BLaER1 treated with 17β-estradiol and CSF1 and Interleukin-3, amounts not matched to agents 10 nM and 100 nM (cell line): ENCODE measurements around the gene ZBTB44.

Experiments used
- H3K27ac ChIP-seq, 11 experiments: shearing (Covaris generic); formaldehyde crosslinking; 2 replicates each; pipeline ENCODE4 v1.8.1; 2022
- H3K27me3 ChIP-seq, 11 experiments: shearing (Covaris generic); formaldehyde crosslinking; 2 replicates each; pipeline ENCODE4 v1.8.1; 2022
- H3K36me3 ChIP-seq, 11 experiments: shearing (Covaris generic); formaldehyde crosslinking; 2 replicates each; pipeline ENCODE4 v1.8.1; 2022
- H3K4me1 ChIP-seq, 10 experiments: shearing (Covaris generic); formaldehyde crosslinking; 2 replicates each; pipeline ENCODE4 v1.8.1; 2022
- H3K4me2 ChIP-seq, 11 experiments: shearing (Covaris generic); formaldehyde crosslinking; 2 replicates each; pipeline ENCODE4 v1.8.1; 2022
- H3K4me3 ChIP-seq, 10 experiments: shearing (Covaris generic); formaldehyde crosslinking; 2 replicates each; pipeline ENCODE4 v1.8.1; 2022
- H3K9ac ChIP-seq, 11 experiments: shearing (Covaris generic); formaldehyde crosslinking; 2 replicates each; pipeline ENCODE4 v1.8.1; 2022
- H3K9me3 ChIP-seq, 11 experiments: shearing (Covaris generic); formaldehyde crosslinking; replicated peaks in 1 of 11; 2 replicates each; pipeline ENCODE4 v1.8.1; 2022
- H4K20me1 ChIP-seq, 11 experiments: shearing (Covaris generic); formaldehyde crosslinking; 2 replicates each; pipeline ENCODE4 v1.8.1; 2022
- Cebpa-rat ChIP-seq, 11 experiments: shearing (Covaris generic); IDR thresholded peaks; 2 replicates each; pipeline ENCODE4 v1.8.1; 2022

ZBTB44 gene

GRCh38 chr11:130192845-130193267, 121.9 kb downstream of the ZBTB44 start:
- no peaks in the 10 kb centered on the region for H3K27me3 ChIP-seq
- H3K4me1 ChIP-seq: peaks cover 0 to 12% (median 9%) of the 10 kb centered on the region in 10 experiments; a peak in 10 of 20 replicates
- no peaks in the 10 kb centered on the region for H3K36me3 ChIP-seq

GRCh38 chr11:130191896-130192295, 122.8 kb downstream of the ZBTB44 start:
- no peak for TF ChIP-seq Cebpa-rat (IDR thresholded peaks at IDR 0.05)
- Histone ChIP-seq H3K9me3 (no peaks in the 10 kb centered on the region), H3K27me3 (no peaks in the 10 kb centered on the region), H3K4me3 (no peak overlapping the region), H3K27ac (no peak overlapping the region), H3K9ac (no peak overlapping the region), H3K36me3 (no peaks in the 10 kb centered on the region), H3K4me2 (no peak overlapping the region), H3K4me1 (peaks cover 0 to 12% (median 9%) of the 10 kb centered on the region in 10 experiments; a peak in 10 of 20 replicates), H4K20me1 (no peaks in the 10 kb centered on the region)

More at GRCh38 chr11:130192845-130193267, 121.9 kb downstream of the ZBTB44 start:
- no peak overlapping the region for H3K4me3 ChIP-seq
- no peaks in the 10 kb centered on the region for H4K20me1 ChIP-seq
- H3K9ac ChIP-seq: no peak overlapping the region
- TF ChIP-seq Cebpa-rat (IDR thresholded peaks at IDR 0.05): no peak
- H3K27ac ChIP-seq: no peak overlapping the region
- H3K9me3 ChIP-seq: no peaks in the 10 kb centered on the region
- no peak overlapping the region for H3K4me2 ChIP-seq

- H4K20me1 ChIP-seq: no peaks in the 10 kb centered on the region
- H3K9me3 ChIP-seq: no peaks in the 10 kb centered on the region
- H3K4me3 ChIP-seq: no peak overlapping the region
- peak overlapping the region in 3 of 11 experiments; percentile 32 to 53 (median 37); a peak in 4 of 22 replicates for H3K27ac ChIP-seq
- TF ChIP-seq Cebpa-rat (IDR thresholded peaks at IDR 0.05): no peak
- H3K9ac ChIP-seq: no peak overlapping the region
- H3K4me2 ChIP-seq: peak overlapping the region in 3 of 11 experiments; percentile 9 to 68 (median 39); a peak in 3 of 22 replicates
- H3K36me3 ChIP-seq: no peaks in the 10 kb centered on the region
- no peaks in the 10 kb centered on the region for H3K27me3 ChIP-seq
- H3K4me1 ChIP-seq: peaks cover 0 to 12% (median 9%) of the 10 kb centered on the region in 10 experiments; a peak in 10 of 20 replicates
These were observed 124.3 kb downstream of the ZBTB44 start for GRCh38 chr11:130190371-130190881.

GRCh38 chr11:130189492-130190210, 125.1 kb downstream of the ZBTB44 start:
- Histone ChIP-seq H4K20me1 (no peaks in the 10 kb centered on the region), H3K9ac (no peak overlapping the region), H3K36me3 (no peaks in the 10 kb centered on the region), H3K4me1 (peaks cover 0 to 12% (median 9%) of the 10 kb centered on the region in 10 experiments; a peak in 10 of 20 replicates), H3K4me3 (no peak overlapping the region), H3K4me2 (peak overlapping the region in 8 of 11 experiments; percentile 6 to 68 (median 19); a peak in 7 of 22 replicates), H3K27me3 (no peaks in the 10 kb centered on the region), H3K27ac (peak overlapping the region in 4 of 11 experiments; percentile 14 to 53 (median 34); a peak in 6 of 22 replicates), H3K9me3 (no peaks in the 10 kb centered on the region)
- no peak for TF ChIP-seq Cebpa-rat (IDR thresholded peaks at IDR 0.05)

GRCh38 chr11:130188585-130189347, 126.0 kb downstream of the ZBTB44 start:
- no peak for TF ChIP-seq Cebpa-rat (IDR thresholded peaks at IDR 0.05)
- no peak overlapping the region for H3K9ac ChIP-seq
- H3K4me1 ChIP-seq: peaks cover 0 to 12% (median 9%) of the 10 kb centered on the region in 10 experiments; a peak in 10 of 20 replicates
- H3K4me3 ChIP-seq: no peak overlapping the region
- no peak overlapping the region; a peak in 1 of 22 replicates for H3K27ac ChIP-seq
- H3K36me3 ChIP-seq: no peaks in the 10 kb centered on the region
- peak overlapping the region in 5 of 11 experiments; percentile 6 to 28 (median 15); a peak in 4 of 22 replicates for H3K4me2 ChIP-seq
- H4K20me1 ChIP-seq: no peaks in the 10 kb centered on the region
- H3K9me3 ChIP-seq: no peaks in the 10 kb centered on the region
- H3K27me3 ChIP-seq: no peaks in the 10 kb centered on the region

GRCh38 chr11:130188047-130188446, 126.7 kb downstream of the ZBTB44 start:
- no peak overlapping the region for H3K9ac ChIP-seq
- H3K4me1 ChIP-seq: peaks cover 0 to 12% (median 9%) of the 10 kb centered on the region in 10 experiments; a peak in 10 of 20 replicates
- H3K9me3 ChIP-seq: no peaks in the 10 kb centered on the region
- H3K4me2 ChIP-seq: no peak overlapping the region
- no peak overlapping the region for H3K27ac ChIP-seq
- H4K20me1 ChIP-seq: no peaks in the 10 kb centered on the region
- no peaks in the 10 kb centered on the region for H3K36me3 ChIP-seq
- TF ChIP-seq Cebpa-rat (IDR thresholded peaks at IDR 0.05): no peak
- H3K4me3 ChIP-seq: no peak overlapping the region
- no peaks in the 10 kb centered on the region for H3K27me3 ChIP-seq

- Histone ChIP-seq H3K9ac (no peak overlapping the region), H3K36me3 (no peaks in the 10 kb centered on the region), H3K4me2 (no peak overlapping the region), H3K9me3 (no peaks in the 10 kb centered on the region), H3K27ac (no peak overlapping the region), H3K4me1 (peaks cover 0 to 17% (median 12%) of the 10 kb centered on the region in 10 experiments; a peak in 13 of 20 replicates), H4K20me1 (no peaks in the 10 kb centered on the region), H3K4me3 (no peak overlapping the region), H3K27me3 (no peaks in the 10 kb centered on the region)
- TF ChIP-seq Cebpa-rat (IDR thresholded peaks at IDR 0.05): no peak
These were observed 127.6 kb downstream of the ZBTB44 start for GRCh38 chr11:130187096-130187495.

GRCh38 chr11:130183878-130184610, 130.7 kb downstream of the ZBTB44 start:
- no peaks in the 10 kb centered on the region for H3K36me3 ChIP-seq
- H3K4me2 ChIP-seq: no peak overlapping the region
- H3K27me3 ChIP-seq: no peaks in the 10 kb centered on the region
- no peaks in the 10 kb centered on the region for H4K20me1 ChIP-seq
- H3K4me3 ChIP-seq: no peak overlapping the region
- H3K9ac ChIP-seq: no peak overlapping the region
- no peaks in the 10 kb centered on the region for H3K9me3 ChIP-seq
- TF ChIP-seq Cebpa-rat (IDR thresholded peaks at IDR 0.05): no peak
- H3K4me1 ChIP-seq: peaks cover 10 to 37% (median 29%) of the 10 kb centered on the region in 10 experiments
- H3K27ac ChIP-seq: no peak overlapping the region
